Measurements from ENCODE around the gene S100A4.

Gene S100A4

GRCh38 chr1:153506386-153506785, 39.2 kb downstream of the S100A4 start:
- H3K9me3 ChIP-seq (ENCODE audit: control insufficient read depth, low read length), result no peaks in the 10 kb centered on the region
- H3K27ac ChIP-seq (ENCODE audit: low read depth, low read length, severe bottlenecking), result no peak overlapping the region
- no peak overlapping the region for H3K4me3 ChIP-seq (ENCODE audit: extremely low read depth, insufficient read depth, low read length, poor library complexity, severe bottlenecking)
- H3K4me1 ChIP-seq (ENCODE audit: control insufficient read depth, insufficient read depth, low read length, poor library complexity, severe bottlenecking), result peaks cover 18% of the 10 kb centered on the region
- no peaks in the 10 kb centered on the region for H3K36me3 ChIP-seq (ENCODE audit: control insufficient read depth, insufficient read depth, low read length)
- 92 to 96% methylated on average over 3 to 4 of the region's 5 CpGs for WGBS, 2 experiments (ENCODE audit: insufficient coverage in 2 of 2)

- Histone ChIP-seq H3K4me3 (ENCODE audit: extremely low read depth, insufficient read depth, low read length, poor library complexity, severe bottlenecking) (no peak overlapping the region), H3K9me3 (ENCODE audit: control insufficient read depth, low read length) (no peaks in the 10 kb centered on the region), H3K4me1 (ENCODE audit: control insufficient read depth, insufficient read depth, low read length, poor library complexity, severe bottlenecking) (peaks cover 18% of the 10 kb centered on the region), H3K36me3 (ENCODE audit: control insufficient read depth, insufficient read depth, low read length) (no peaks in the 10 kb centered on the region), H3K27ac (ENCODE audit: low read depth, low read length, severe bottlenecking) (no peak overlapping the region)
- WGBS, 2 experiments (ENCODE audit: insufficient coverage in 2 of 2), result 100% methylated on average over 1 of the region's 1 CpG; no CpG with 5 or more reads in 1 of the 2 experiments
Observed at GRCh38 chr1:153505576-153505975, 40.0 kb downstream of the S100A4 start.

DNA sequence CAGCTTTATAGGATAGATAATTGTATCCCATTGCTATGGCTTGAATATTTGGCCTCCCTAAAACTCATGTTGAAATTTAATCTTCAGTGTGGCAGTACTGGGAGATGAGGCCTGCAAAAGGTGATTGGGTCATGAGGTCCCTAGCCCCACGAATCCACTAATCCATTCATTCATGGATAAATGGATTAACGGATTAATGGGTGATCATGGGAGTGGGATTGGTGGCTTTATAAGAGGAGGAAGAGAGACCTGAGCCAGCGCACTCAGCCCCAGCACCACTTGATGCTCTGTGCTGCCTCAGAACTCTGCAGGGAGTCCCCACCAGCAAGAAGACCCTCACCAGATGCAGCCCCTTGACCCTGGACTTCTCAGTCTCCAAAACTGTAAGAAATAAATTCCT, 41.8 kb downstream of the S100A4 start:
- Histone ChIP-seq H3K4me1 (ENCODE audit: control insufficient read depth, insufficient read depth, low read length, poor library complexity, severe bottlenecking) (peaks cover 18% of the 10 kb centered on the region), H3K9me3 (ENCODE audit: control insufficient read depth, low read length) (no peaks in the 10 kb centered on the region), H3K4me3 (ENCODE audit: extremely low read depth, insufficient read depth, low read length, poor library complexity, severe bottlenecking) (no peak overlapping the region), H3K36me3 (ENCODE audit: control insufficient read depth, insufficient read depth, low read length) (no peaks in the 10 kb centered on the region), H3K27ac (ENCODE audit: low read depth, low read length, severe bottlenecking) (no peak overlapping the region)
- WGBS, 2 experiments (ENCODE audit: insufficient coverage in 2 of 2), result no CpG with 5 or more reads among the region's 3 CpGs

- Histone ChIP-seq H3K36me3 (ENCODE audit: control insufficient read depth, insufficient read depth, low read length) (no peaks in the 10 kb centered on the region), H3K9me3 (ENCODE audit: control insufficient read depth, low read length) (no peaks in the 10 kb centered on the region), H3K27ac (ENCODE audit: low read depth, low read length, severe bottlenecking) (no peak overlapping the region), H3K4me3 (ENCODE audit: extremely low read depth, insufficient read depth, low read length, poor library complexity, severe bottlenecking) (no peak overlapping the region), H3K4me1 (ENCODE audit: control insufficient read depth, insufficient read depth, low read length, poor library complexity, severe bottlenecking) (no peaks in the 10 kb centered on the region)
- WGBS, 2 experiments (ENCODE audit: insufficient coverage in 2 of 2), result 38 to 55% methylated on average over 1 to 2 of the region's 2 CpGs
Observed at GRCh38 chr1:153498746-153499145, 46.9 kb downstream of the S100A4 start.

- 85 to 89% methylated on average over 5 to 6 of the region's 6 CpGs for WGBS, 2 experiments (ENCODE audit: insufficient coverage in 2 of 2)
- Histone ChIP-seq H3K4me1 (ENCODE audit: control insufficient read depth, insufficient read depth, low read length, poor library complexity, severe bottlenecking) (no peaks in the 10 kb centered on the region), H3K4me3 (ENCODE audit: extremely low read depth, insufficient read depth, low read length, poor library complexity, severe bottlenecking) (no peak overlapping the region), H3K36me3 (ENCODE audit: control insufficient read depth, insufficient read depth, low read length) (no peaks in the 10 kb centered on the region), H3K27ac (ENCODE audit: low read depth, low read length, severe bottlenecking) (no peak overlapping the region), H3K9me3 (ENCODE audit: control insufficient read depth, low read length) (no peaks in the 10 kb centered on the region)
Observed at GRCh38 chr1:153495536-153495935, 50.1 kb downstream of the S100A4 start.

GRCh38 chr1:153494976-153495535, 50.5 kb downstream of the S100A4 start:
- no peaks in the 10 kb centered on the region for H3K9me3 ChIP-seq (ENCODE audit: control insufficient read depth, low read length)
- 44 to 47% methylated on average over 5 to 6 of the region's 6 CpGs for WGBS, 2 experiments (ENCODE audit: insufficient coverage in 2 of 2)
- H3K27ac ChIP-seq (ENCODE audit: low read depth, low read length, severe bottlenecking), result no peak overlapping the region
- no peaks in the 10 kb centered on the region for H3K4me1 ChIP-seq (ENCODE audit: control insufficient read depth, insufficient read depth, low read length, poor library complexity, severe bottlenecking)
- H3K36me3 ChIP-seq (ENCODE audit: control insufficient read depth, insufficient read depth, low read length), result no peaks in the 10 kb centered on the region
- no peak overlapping the region for H3K4me3 ChIP-seq (ENCODE audit: extremely low read depth, insufficient read depth, low read length, poor library complexity, severe bottlenecking)
